ACHN (cell line): ENCODE results near the gene SLC38A10.

Experiments used
- DNase-seq: peaks from one replicate; pipeline ENCODE4 v3.0.0-alpha.2; 2015
- in situ Hi-C: cut with HindIII; loops from 2 replicates; pipeline ENCODE4 v1.10.0; 2017; ENCODE audit warnings: low sequenced_read_pairs, low pct_ligation_motif_present, low pct_unique_long_range_greater_than_20kb

SLC38A10 gene

DNA sequence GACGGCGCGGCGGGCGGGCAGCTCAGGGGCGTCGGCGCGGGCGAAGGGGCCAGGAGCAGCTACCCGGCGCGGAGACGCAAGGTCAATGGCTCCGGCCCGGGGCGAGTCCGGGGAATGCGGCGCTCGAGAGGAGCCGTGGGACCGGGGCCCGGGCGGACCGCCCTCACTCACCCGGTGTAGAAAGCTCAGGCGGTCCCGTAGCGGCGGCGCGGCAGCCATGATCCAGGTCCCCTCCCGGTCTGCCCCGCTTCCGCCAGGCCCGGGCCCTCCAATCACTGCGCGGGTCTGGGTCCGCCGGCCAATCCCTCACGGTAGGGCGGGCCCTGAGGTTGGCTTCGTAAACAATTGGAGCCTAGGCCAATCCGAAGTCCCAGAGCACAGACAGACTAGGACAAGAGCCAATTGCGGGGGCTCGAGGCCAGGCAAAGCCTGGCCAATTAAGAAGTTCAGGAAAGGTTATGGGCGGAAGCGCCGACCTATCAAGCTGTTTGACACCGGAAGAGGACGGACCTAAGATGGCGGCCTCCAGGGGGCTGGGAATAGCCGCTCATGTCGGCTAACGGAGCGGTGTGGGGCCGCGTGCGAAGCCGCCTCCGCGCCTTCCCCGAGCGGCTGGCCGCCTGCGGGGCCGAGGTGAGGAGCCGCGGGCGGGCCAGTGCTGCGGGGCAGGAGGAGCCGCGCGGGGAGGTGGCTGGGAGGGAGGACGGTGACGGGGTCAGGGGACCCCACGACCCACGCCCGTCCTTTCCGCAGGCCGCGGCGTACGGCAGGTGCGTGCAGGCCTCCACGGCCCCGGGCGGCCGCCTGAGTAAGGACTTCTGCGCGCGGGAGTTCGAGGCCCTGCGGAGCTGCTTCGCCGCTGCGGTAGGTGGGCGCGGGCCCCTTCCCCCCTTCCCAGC lies 56.0 kb downstream of the SLC38A10 start, which contains the start of the genes NDUFAF8 and TEPSIN:
NDUFAF8 (plus strand) TSS at position 504 of the 899 bp plus-strand sequence; CDS start at position 550, 46 bp downstream.
TEPSIN (minus strand) TSS at position 241 of the 899 bp plus-strand sequence; CDS start at position 219, 22 bp downstream.
- in situ Hi-C loops = no loop called here
- peak; percentile 100 for DNase-seq

DNA sequence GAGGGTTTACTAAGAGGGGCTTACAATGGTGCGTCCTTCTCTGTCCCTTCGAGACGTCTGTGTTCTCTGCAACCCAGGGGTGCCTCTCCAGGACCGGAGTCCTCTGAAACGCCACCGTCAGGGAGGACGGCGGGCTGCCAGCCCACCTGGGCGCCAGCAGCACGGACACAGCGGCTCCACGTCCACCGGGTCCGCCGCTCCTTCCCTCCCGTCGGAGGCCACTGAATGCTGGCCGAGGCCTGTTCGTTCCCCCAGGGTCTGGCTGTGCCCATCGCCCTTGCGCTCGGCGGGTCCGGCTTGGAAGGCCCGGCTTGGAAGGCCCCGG lies 56.7 kb downstream of the SLC38A10 start:
- in situ Hi-C loops = no loop called here
- no peak for DNase-seq

DNA sequence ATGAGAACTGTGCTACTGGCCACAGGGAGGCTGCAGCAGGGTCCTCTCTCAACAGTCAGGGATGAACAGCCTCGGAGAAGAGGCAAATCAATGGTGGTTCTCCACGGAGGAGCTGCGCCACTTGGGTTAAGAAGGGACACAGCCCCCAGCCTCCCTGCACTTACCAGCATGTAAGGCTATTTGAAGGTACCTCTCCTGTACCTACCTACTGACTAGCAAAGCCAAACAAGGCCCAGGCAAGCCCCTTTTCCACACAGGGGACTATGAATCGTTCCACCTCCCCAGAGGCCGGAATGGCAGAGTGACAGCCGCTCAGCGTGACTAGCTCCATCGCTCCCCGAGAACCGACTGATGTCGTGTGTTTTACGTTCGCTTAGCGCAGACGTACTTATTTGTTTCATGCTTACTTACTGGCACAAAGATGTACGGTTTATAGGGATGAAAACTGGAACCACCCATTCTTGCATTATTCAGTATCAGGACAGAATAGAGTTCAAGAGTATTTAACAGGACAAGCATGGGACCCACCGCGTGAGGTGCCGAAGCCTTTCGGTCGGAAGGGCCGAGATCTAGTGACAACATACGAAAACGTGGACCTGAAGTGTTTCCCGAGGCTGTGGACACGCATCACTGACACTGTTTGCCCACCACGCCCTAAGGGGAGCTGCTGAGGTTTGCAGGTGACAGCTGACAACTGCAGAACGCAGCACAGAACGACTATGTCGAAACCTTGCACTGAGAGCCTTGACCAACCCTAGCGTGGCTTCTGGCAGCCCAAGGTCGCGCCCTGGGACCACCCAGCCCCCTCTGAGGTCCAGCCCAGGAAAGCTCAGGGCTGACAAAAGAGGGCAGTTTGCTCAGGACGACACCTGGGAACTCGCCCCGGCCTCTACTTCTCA lies 57.3 kb downstream of the SLC38A10 start:
- no peak for DNase-seq
- in situ Hi-C loops = no loop called here

DNA sequence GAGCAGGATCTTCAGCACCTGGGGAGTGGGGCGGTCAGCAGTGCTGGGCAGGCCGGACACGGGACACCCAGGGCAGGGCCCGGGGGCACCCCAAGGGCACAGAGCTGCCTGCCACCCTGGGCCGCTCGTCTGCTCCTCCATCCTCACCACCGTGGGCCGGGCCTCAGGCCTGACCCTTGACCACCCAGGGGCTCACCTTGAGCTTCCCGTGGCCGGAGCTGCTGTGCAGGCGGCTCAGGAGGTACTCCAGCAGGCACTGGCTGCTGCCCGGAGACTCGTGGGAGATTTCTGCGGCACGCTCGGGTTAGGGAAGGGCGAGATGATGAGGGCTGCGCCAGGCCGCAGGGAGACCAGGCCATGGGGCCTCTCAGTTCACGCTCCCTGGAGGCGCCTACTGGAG lies 58.3 kb downstream of the SLC38A10 start:
- in situ Hi-C loops = no loop called here
- DNase-seq = no peak

DNA sequence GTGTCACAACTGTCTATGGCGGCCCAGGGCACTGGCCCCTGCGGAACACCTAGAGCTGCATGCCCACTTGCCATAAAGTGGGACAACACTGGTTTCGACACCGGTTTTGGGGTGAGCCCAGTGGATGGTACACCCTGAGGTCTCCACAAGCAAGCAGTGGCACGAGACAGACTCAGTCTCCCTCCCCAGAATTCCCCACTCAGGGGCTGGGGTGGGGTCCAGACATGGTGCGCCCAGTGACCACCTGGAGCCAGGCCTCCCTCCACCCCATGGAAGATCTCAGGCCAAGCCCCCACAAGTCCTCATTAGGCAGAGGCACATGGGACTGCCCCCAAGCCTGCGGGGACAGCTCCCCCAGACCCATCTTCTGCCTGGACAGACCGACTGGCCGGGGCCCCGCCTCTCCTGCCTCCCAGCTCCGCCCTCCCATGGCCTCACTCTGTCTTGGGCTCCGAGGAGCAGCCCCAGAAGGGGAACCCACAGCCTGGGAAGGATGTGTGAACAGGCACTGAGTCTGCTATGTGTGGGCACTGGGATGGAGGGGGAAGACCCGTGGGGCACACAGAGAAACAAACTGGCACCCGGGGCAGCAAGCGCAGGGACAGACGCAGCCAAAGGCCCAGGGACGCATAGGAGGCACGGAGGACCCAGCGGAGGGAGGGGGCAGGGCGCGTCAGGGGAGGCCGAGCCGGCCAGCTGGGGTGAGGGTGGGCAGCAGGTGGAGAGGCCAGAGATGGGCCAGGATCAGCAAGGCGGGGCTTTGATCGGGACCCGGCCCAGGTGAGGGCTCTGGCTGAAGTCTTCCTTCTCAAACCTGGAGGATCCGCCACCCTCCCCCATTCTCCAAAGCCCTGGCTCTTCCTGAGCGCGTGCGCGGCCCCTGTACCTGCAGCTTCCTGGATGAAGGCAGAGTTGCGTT lies 59.0 kb downstream of the SLC38A10 start:
- in situ Hi-C loops = no loop called here
- no peak for DNase-seq

DNA sequence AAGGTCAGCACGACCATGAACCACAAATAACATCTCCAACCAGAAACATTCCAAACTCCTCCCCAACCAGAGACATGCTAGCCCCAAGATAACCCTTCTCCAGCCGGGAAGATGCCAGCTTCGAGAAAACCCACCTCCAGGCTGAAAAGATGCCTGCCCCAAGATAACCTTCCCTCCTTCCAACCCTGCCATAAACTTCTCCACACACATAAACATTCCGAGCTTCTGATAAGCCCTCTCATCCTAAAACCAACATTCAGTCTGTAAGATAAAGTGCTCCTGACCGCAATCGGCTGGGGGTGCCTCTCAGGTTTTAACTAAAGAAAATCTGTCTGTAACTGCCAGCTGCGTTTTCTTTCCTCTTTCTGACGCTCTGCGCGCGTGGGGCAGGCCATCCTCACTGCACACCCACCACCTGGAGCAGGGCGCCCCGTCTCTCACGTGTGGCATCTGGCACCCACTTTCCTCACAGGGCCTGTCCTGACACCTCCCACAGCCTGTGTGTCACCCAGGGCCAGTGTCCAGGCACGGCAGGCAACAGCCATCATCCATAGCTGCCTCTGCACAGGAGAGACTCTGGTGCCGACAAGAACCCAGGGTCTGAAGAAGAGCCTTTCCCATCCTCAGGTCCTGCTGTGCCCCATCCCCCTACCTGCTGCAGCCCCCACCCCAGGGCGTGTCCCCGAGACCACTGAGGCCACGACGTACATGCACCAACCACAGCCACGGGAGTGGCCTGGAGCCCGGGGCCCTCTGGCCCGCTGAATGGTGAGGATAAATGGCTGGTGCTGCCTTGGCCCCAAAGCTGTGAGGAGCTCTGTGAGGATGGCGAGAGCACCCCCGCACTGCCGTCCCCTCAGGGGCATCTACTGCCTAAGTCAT lies 59.9 kb downstream of the SLC38A10 start:
- in situ Hi-C loops = no loop called here
- DNase-seq = no peak

DNA sequence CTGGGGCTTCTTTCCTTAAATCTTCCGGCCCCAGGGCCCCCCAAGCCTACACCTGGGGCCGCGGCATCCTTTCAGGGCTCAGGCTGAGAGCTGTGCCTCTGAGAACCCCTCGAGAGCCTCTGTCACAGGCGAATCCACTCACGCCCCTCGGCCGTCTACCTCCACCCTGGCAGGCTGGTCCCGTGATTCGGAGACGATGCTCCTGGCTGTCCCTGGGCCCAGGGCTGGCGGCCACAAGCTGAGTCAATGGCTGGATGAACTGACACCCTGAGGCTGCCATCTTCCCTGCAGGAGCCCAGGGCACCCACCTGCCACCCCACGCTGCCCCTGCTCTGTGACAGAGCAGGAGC lies 60.6 kb downstream of the SLC38A10 start:
- DNase-seq = no peak
- in situ Hi-C loops = no loop called here

DNA sequence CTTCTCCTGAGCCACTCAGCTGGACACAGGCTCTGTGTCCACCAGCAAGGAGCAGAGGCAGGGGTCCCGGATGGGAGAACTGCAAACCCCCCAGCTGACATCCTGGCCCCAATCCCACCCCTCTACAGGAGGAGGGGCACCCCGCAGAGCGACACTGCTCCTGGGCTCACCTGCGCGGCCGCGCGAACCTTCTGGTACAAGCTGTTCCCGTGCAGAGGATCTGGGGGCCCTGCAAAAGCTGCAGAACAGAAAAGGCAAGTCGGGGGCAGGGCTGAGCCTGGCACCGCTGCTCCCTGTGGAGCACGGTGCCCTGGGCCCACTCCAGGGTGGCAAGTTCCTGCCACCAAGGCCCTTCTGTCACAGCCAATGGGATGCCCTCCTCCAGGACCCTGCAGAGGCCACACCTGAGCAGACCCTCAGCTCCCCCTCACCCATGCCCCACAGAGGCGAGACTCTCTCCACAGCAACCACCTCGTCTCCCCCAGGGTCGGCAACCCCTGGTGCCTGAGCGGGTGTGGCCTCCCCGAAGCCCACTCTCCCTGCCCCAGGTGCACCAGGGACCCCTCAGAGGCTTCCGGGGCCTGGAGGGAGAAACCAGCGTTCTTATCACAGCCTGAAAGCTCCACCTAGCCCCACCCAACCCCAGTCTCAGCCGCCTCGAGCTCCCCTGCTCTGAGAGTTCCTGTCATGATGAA lies 61.1 kb downstream of the SLC38A10 start:
- in situ Hi-C loops = no loop called here
- no peak for DNase-seq

DNA sequence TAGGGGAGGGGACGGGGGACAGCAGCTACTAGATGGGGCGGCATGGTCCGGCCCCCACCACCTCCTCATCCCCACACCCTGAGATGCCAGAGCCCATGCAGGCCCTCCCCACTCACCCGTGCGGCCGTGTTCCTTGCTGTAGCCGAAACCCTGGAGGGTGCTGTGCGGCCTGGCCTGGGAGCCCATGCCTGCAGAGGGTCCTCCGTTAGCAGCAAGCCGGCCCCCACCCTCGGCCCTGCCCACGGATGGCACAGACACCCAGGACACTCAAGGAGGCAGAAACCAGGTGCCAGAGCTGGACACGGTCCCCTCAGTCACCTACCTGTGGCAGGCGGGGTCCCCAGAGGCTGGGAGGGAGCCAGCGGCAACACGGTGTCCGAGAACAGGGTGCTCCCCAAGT lies 61.8 kb downstream of the SLC38A10 start:
- DNase-seq = no peak
- in situ Hi-C loops = no loop called here

DNA sequence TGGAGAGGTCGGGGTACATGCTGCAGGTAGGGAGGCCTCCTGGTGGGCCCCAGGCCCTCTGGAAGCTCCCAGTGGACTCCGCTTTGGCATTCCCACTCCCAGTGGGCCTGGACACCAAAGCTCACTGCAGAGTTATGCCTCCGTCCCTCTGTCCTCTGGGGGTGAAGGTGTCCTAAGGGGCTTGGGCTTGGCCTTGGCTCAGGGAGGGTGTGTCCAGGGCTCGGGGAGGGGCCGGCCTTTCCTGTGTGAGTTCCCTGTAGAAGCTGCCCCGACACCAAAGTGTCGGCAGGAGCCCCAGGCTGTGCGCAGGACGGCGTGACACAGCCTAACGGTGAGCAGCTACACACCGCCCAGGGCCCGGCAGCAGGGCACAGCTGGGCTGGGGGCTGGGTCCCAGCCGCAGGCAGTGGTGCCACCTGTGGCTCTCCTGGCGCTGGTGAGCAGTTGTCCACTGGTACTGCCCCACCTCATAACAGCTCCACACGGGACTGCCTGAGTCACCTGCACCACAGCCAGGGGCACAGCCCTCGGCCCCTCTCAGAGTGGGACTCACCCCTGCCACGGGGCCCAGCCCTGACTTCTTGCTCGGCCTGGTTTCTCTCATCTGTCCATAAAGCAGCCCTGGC lies 62.4 kb downstream of the SLC38A10 start:
- no peak for DNase-seq
- in situ Hi-C loops = no loop called here

DNA sequence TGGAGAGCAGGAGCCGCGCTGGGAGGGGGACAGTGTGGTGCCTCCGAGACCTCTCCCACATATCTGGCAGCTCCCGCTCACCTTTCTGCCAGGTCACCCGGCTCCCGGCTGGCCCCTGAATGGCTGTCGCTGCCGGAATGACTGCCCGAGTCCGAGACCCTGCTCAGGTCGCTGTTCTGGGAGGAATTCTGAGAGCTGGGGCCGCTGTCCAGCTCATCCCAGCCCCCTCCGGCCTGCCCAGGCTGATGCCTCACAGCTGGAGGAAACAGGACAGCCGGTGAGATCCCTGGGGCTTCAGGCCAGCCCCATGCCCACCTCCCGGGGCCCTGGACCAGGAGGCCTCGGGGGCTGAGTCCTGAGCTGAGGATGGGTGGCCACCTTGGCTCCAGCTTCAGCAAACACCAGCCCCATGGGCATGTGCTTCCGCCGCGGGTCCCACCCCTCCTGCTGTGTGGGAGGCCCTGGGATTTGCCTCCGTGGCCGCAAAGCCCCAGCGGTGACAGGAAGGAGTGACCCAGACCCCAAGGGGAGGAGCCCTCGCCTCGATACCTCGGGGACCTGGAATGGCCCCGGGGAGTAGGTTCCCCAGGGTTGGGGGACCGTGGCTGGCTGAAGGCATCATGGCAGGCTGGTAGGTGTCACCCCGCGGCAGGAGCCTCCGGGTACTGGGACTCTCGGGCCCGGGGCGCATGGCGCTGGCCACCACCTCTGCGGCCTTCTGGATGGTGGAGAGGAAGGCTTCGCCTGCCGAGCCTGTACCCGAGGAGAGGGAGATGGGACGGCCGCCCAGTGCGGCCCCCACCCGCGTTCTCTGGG lies 63.1 kb downstream of the SLC38A10 start:
- in situ Hi-C loops = no loop called here
- DNase-seq = no peak

DNA sequence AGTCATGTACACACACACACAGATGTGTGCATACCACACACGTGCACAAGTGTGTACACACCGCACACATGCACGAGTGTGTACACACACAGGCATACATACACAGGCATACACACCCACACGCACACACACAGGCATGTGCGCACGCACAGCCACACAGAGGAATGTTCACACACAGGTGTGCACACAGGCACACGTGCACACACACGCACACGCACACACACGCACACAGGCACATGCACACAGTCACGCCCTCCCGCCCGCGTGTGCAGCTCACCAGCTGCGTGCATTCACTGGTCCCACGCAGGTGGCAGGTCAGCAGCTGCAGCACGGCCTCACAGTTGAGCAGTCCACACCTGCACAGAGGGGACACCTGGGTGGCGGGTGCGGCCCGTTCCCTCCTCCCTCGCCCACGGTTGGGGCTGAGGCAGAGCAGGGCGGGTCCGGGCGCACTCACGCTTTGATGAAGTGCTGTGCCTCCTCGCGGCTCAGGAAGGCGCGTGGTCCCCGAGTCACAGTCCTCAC lies 63.9 kb downstream of the SLC38A10 start:
- in situ Hi-C loops = no loop called here
- DNase-seq = no peak

DNA sequence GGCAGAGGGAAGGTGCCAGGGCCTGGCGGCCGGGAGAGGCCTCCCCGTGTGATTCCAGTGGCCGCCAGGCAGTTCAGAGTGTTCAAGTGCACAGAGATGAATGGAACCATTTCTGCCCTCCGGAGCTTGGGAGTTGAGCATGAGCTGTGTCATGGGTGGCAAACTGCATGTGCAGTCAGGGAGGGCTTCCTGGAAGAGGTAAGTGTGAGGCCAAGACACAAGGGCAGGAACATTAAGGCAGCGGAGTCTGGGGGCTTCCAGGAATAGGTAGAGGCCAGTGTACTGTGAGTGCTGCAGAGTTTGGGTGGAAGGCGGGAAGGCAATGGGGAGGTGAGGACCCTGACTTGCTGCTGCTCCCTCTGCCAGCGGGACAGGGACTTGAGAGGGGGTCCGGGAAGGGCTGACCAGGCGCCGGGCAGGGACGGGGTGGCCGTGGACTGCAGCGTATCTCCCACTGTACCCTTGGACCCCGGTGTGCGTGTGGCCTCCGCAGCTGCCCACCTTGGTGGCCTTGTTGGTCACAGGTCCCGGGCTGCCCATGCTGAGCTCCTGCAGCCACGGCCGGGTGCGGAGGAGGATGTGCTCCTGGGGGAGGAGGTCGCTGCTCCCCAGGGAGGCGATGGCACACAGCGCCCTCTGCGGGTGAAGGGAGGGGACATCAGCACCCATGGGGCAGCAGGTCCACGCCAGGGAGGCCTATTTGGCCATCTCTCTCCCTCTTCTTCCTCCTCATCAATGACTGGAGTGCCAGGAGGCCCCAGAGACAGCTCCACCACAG lies 64.9 kb downstream of the SLC38A10 start:
- in situ Hi-C loops = no loop called here

DNA sequence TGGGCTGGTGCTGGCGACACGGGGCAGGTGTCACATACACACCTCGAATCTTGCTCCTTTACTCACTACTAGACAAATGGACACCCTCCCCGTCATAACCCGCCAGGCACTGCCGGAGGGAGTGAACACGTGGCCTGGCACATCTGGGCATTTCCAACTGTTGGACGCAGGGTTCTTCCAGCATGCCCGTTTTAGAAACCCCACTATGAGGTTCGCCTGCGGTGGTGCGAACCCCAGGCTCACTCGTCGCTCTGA lies 65.5 kb downstream of the SLC38A10 start:
- no peak for DNase-seq
- in situ Hi-C loops = no loop called here

More for the DNA sequence above, 64.9 kb downstream of the SLC38A10 start:
- DNase-seq = no peak
